K562 (cell line): ENCODE measurements around the gene NSMCE1. TPM values are rescaled to one million over a fixed set of nuclear protein-coding genes. Genes with fewer than 3 reads are reported as not detected.

Experiments used
- CXXC5 ChIP-seq: fragments of 250-450 bp; sonication (Bioruptor Pico); IDR thresholded peaks from 2 replicates; pipeline ENCODE4 v1.8.0; 2022; ENCODE audit warnings: inconsistent platforms, mild to moderate bottlenecking, moderate library complexity
- EP400 ChIP-seq: fragments of 450-650 bp; IDR thresholded peaks from 2 replicates; pipeline ENCODE4 v1.6.1; 2017; ENCODE audit warnings: antibody characterized with exemption, mild to moderate bottlenecking, moderate library complexity
- KLF1 ChIP-seq: fragments of 450-650 bp; IDR thresholded peaks from 2 replicates; pipeline ENCODE4 v1.6.1; 2016; ENCODE audit warnings: missing genetic modification characterization, missing compliant biosample characterization
- L3MBTL2 ChIP-seq: fragments of 450-650 bp; IDR thresholded peaks from 2 replicates; pipeline ENCODE4 v1.6.1; 2016; ENCODE audit warnings: mild to moderate bottlenecking, moderate library complexity
- SMAD2 ChIP-seq: fragments of 150-350 bp; IDR thresholded peaks from 2 replicates; pipeline ENCODE4 v1.6.1; 2014; ENCODE audit warnings: low read depth, mild to moderate bottlenecking, low read length
- SPI1 ChIP-seq: IDR thresholded peaks from 2 replicates; pipeline ENCODE4 v1.6.1; 2011; ENCODE audit warnings: low read depth, low read length, control low read depth, borderline replicate concordance
- ZBTB11 ChIP-seq, 3 experiments: fragments of 200-800 bp in 1 of 3; fragments of 250-450 bp in 1 of 3; fragments of 450-650 bp in 1 of 3; sonication (Bioruptor Pico) in 1 of 3; sonication (Bioruptor generic) in 1 of 3; formaldehyde crosslinking in 1 of 3; IDR thresholded peaks; 2 replicates each; pipeline versions ENCODE4 v1.6.1 to v1.8.0; 2016 to 2022; ENCODE audit warnings: mild to moderate bottlenecking in 2 of 3, missing genetic modification characterization in 2 of 3, missing compliant biosample characterization in 1 of 3, moderate library complexity in 1 of 3
- ZBTB9 ChIP-seq: fragments of 450-650 bp; formaldehyde crosslinking; IDR thresholded peaks from 2 replicates; pipeline ENCODE4 v1.4.0; 2020; ENCODE audit warnings: mild to moderate bottlenecking, moderate library complexity
- ZFP30 ChIP-seq: fragments of 250-450 bp; sonication (Bioruptor Pico); IDR thresholded peaks from 2 replicates; pipeline ENCODE4 v1.8.0; 2022; ENCODE audit warnings: moderate library complexity, mild to moderate bottlenecking, inconsistent platforms, borderline replicate concordance
- ZNF239 ChIP-seq: fragments of 250-450 bp; sonication (Bioruptor Pico); IDR thresholded peaks from 2 replicates; pipeline ENCODE4 v1.4.0; 2020; ENCODE audit warnings: mild to moderate bottlenecking
- ZNF24 ChIP-seq: fragments of 450-650 bp; IDR thresholded peaks from 2 replicates; pipeline ENCODE4 v1.6.1; 2016
- polyA plus RNA-seq, 8 experiments: library from polyadenylated mRNA; depleted of rRNA in 4 of 8; stranded (reverse) in 5 of 8; unstranded in 3 of 8; fragments of >200 nt; fragmentation: Nextera tagmentation in 2 of 8; fragmentation: Illumina TruSeq in 1 of 8; extraction: Ambion mirVana in 2 of 8; extraction: Trizol in 1 of 8; gene quantifications; 2 replicates each; pipeline versions ENCODE4 v1.2.1 to v1.2.3, GENCODE V29; 2011 to 2014; ENCODE audit warnings: inconsistent platforms in 1 of 8, missing spikeins in 1 of 8
- total RNA-seq, 7 experiments: library from RNA; depleted of rRNA in 6 of 7; stranded (reverse); fragments of >200 nt in 6 of 7; fragmentation: Illumina TruSeq in 2 of 7; extraction: Trizol in 2 of 7; gene quantifications; 2 replicates each; pipeline versions ENCODE4 v1.2.1 to v1.2.3, GENCODE V29; 2011 to 2021; ENCODE audit warnings: low replicate concordance in 1 of 7
- TF ChIP-seq, protein P1 (sequence below), 2 experiments: fragments of 200-800 bp in 1 of 2; sonication (Bioruptor generic) in 1 of 2; sonication (generic) in 1 of 2; formaldehyde crosslinking in 1 of 2; IDR thresholded peaks in 1 of 2; conservative IDR thresholded peaks in 1 of 2; 2 replicates each; pipeline versions ENCODE4 v1.5.0 to v1.6.1; 2016 to 2020; ENCODE audit warnings: missing compliant biosample characterization in 1 of 2, missing genetic modification characterization in 1 of 2, missing genetic modification reagents in 1 of 2
- TF ChIP-seq, protein P2 (sequence below): fragments of 450-650 bp; IDR thresholded peaks from 2 replicates; pipeline ENCODE4 v1.6.1; 2014; ENCODE audit warnings: low read depth, mild to moderate bottlenecking, moderate library complexity, borderline replicate concordance
- TF ChIP-seq, protein P3 (sequence below): sonication (generic); formaldehyde crosslinking; IDR thresholded peaks from 2 replicates; pipeline ENCODE4 v1.9.0; 2022; ENCODE audit warnings: mild to moderate bottlenecking, missing genetic modification reagents
- TF ChIP-seq, protein P4 (sequence below): fragments of 450-650 bp; formaldehyde crosslinking; IDR thresholded peaks from 2 replicates; pipeline ENCODE4 v1.4.0; 2020; ENCODE audit warnings: mild to moderate bottlenecking, moderate library complexity

NSMCE1 gene
- total and polyA plus RNA-seq, 9 of the 15 experiments (the other 6 are each of a cell fraction or from before 2014, with no cell fraction given): 52.1 to 163 (median 61.5) TPM

- TF ChIP-seq, protein P1, sequence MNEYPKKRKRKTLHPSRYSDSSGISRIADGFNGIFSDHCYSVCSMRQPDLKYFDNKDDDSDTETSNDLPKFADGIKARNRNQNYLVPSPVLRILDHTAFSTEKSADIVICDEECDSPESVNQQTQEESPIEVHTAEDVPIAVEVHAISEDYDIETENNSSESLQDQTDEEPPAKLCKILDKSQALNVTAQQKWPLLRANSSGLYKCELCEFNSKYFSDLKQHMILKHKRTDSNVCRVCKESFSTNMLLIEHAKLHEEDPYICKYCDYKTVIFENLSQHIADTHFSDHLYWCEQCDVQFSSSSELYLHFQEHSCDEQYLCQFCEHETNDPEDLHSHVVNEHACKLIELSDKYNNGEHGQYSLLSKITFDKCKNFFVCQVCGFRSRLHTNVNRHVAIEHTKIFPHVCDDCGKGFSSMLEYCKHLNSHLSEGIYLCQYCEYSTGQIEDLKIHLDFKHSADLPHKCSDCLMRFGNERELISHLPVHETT (CRISPR knock-in tag; conservative IDR thresholded peaks at IDR 0.05 in 1 of 2, IDR thresholded peaks at IDR 0.05 in 1 of 2): 0 out of 4 replicates have a peak, but pooled peaks of 1 of the 2 experiments have one; percentile 44
- TF ChIP-seq ZNF239: 0 out of 2 replicates have a peak, but pooled peaks have one; percentile 8
- TF ChIP-seq ZNF24: no peak
- peak; percentile 52; the same call in 1 of the 2 replicates for TF ChIP-seq L3MBTL2
- TF ChIP-seq, protein P2, sequence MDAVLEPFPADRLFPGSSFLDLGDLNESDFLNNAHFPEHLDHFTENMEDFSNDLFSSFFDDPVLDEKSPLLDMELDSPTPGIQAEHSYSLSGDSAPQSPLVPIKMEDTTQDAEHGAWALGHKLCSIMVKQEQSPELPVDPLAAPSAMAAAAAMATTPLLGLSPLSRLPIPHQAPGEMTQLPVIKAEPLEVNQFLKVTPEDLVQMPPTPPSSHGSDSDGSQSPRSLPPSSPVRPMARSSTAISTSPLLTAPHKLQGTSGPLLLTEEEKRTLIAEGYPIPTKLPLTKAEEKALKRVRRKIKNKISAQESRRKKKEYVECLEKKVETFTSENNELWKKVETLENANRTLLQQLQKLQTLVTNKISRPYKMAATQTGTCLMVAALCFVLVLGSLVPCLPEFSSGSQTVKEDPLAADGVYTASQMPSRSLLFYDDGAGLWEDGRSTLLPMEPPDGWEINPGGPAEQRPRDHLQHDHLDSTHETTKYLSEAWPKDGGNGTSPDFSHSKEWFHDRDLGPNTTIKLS: peak; percentile 36; the same call in 1 of the 2 replicates
- TF ChIP-seq, protein P3, sequence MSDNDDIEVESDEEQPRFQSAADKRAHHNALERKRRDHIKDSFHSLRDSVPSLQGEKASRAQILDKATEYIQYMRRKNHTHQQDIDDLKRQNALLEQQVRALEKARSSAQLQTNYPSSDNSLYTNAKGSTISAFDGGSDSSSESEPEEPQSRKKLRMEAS (CRISPR knock-in tag): peak; percentile 45; the same call in 1 of the 2 replicates
- TF ChIP-seq KLF1 (tag): no peak
- TF ChIP-seq ZFP30: no peak
- TF ChIP-seq EP400: 0 out of 2 replicates have a peak, but pooled peaks have one; percentile 30
- TF ChIP-seq SMAD2: no peak
- peak; percentile 94 for TF ChIP-seq ZBTB9 (CRISPR knock-in tag)
- TF ChIP-seq, protein P4, sequence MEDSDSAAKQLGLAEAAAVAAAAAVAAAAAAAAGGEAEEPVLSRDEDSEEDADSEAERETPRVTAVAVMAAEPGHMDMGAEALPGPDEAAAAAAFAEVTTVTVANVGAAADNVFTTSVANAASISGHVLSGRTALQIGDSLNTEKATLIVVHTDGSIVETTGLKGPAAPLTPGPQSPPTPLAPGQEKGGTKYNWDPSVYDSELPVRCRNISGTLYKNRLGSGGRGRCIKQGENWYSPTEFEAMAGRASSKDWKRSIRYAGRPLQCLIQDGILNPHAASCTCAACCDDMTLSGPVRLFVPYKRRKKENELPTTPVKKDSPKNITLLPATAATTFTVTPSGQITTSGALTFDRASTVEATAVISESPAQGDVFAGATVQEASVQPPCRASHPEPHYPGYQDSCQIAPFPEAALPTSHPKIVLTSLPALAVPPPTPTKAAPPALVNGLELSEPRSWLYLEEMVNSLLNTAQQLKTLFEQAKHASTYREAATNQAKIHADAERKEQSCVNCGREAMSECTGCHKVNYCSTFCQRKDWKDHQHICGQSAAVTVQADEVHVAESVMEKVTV (CRISPR knock-in tag): no peak
- 0 out of 2 replicates have a peak, but pooled peaks have one; percentile 5 for TF ChIP-seq SPI1
- peak in 1 of 3 experiments; percentile 37; a peak in 1 of 6 replicates for TF ChIP-seq ZBTB11 (CRISPR knock-in tag; IDR thresholded peaks at IDR 0.05)
- 0 out of 2 replicates have a peak, but pooled peaks have one; percentile 13 for TF ChIP-seq CXXC5 (CRISPR knock-in tag)
These were observed 17.2 kb upstream of the NSMCE1 start (continued) for GRCh38 chr16:27285676-27286196.
